LNCaP clone FGC (cell line): ENCODE measurements around the gene XRCC5.
A peak's percentile ranks its signal among the peaks of the same experiment; 100 is the strongest.

Experiments used
- DNase-seq: peaks from one replicate; pipeline ENCODE4 v3.0.0-alpha.2; 2011; ENCODE audit warnings: low read depth
- H3K4me3 ChIP-seq: 2 replicates; pipeline ENCODE4 v1.5.1; 2011; ENCODE audit warnings: mild to moderate bottlenecking, low read depth, low read length, control low read depth
- CTCF ChIP-seq: IDR thresholded peaks from 2 replicates; pipeline ENCODE4 v1.5.1; 2012; ENCODE audit warnings: mild to moderate bottlenecking; ENCODE audit not compliant: control insufficient read depth, insufficient read depth; ENCODE audit errors: extremely low read depth

XRCC5 gene

GRCh38 chr2:216110620-216111019, 1.5 kb downstream of the XRCC5 start:
- TF ChIP-seq CTCF: no peak
- H3K4me3 ChIP-seq: peak overlapping the region; percentile 96
- no peak for DNase-seq

GRCh38 chr2:216111122-216111521, 2.0 kb downstream of the XRCC5 start:
- no peak for DNase-seq
- TF ChIP-seq CTCF: no peak
- H3K4me3 ChIP-seq: no peak overlapping the region

- no peak for DNase-seq
- no peak for TF ChIP-seq CTCF
- no peak overlapping the region for H3K4me3 ChIP-seq
These were observed 3.8 kb downstream of the XRCC5 start for GRCh38 chr2:216112926-216113325.

- no peak for TF ChIP-seq CTCF
- DNase-seq: no peak
- no peak overlapping the region for H3K4me3 ChIP-seq
These were observed 4.4 kb downstream of the XRCC5 start for GRCh38 chr2:216113572-216113971.

- no peak for TF ChIP-seq CTCF
- DNase-seq: no peak
- no peak overlapping the region for H3K4me3 ChIP-seq
These were observed 5.2 kb downstream of the XRCC5 start for GRCh38 chr2:216114382-216114713.

GRCh38 chr2:216114714-216115531, 5.8 kb downstream of the XRCC5 start:
- peak; percentile 80 for TF ChIP-seq CTCF
- H3K4me3 ChIP-seq: peak overlapping the region; percentile 58
- DNase-seq: peak; percentile 97

- no peak overlapping the region for H3K4me3 ChIP-seq
- no peak for DNase-seq
- no peak for TF ChIP-seq CTCF
These were observed 7.3 kb downstream of the XRCC5 start for GRCh38 chr2:216116418-216116817.
